HG03095 (cell line): Measurements from ENCODE around the gene MAPK8IP3.

Source experiments
- ATAC-seq: cut with Tn5 transposase; IDR thresholded peaks from one replicate; pipeline ENCODE4 v1.9.1; 2021; ENCODE audit warnings: moderate library complexity; ENCODE audit not compliant: unreplicated experiment

Gene MAPK8IP3

DNA sequence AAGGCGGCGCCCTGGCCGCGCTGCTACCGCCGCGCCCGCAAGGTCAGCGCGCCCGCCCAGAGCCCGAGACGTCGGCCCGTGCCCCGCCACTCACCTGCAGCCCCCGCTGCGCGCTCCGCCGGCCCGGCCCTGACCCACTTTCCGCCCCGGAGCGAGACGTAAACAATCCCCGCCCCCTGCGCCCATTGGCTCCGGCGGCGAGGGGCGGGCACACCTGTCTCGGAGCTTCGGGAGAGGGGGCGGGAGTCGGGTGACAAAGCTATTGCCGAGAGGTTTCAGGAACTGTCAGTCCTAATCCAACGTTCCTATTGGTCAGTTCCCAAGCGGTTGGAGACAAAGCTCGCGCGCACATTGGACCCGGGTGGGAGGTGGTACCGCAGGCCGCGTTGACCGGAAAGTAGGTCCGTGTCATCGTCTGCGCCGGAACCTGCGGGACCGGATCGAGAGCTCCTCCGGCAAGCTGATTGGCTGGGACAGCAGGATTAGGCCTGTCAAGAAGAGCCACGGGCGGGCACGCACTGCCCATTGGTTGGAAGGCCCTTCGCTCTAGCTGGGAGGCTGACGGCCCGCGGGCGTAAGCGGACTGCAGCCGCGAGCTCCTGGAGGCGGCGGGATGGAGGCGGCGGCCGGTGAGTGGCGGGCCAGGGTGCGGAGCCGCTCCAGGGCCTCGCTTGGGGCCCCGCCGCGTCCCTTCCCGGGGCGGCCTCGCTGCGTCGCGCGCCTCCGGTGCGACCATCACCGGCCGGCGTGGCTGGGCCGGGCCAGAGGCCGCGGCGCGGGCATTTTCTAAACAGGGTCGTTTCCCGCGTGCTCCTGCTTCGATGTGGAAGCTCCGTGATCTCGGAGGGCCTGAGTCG is 76.6 kb downstream of the MAPK8IP3 start, which contains the start of the genes NUBP2 and SPSB3:
NUBP2 (plus strand) TSS at position 553 of the 857 bp plus-strand sequence; CDS start at position 614, 61 bp downstream.
SPSB3 (minus strand) TSS at position 164 of the 857 bp plus-strand sequence. CDS start 1,088 bp downstream, outside the sequence.
- ATAC-seq: peak; percentile 73

- ATAC-seq: no peak
These were observed 79.2 kb downstream of the MAPK8IP3 start for GRCh38 chr16:1784977-1785845.

GRCh38 chr16:1785846-1786170 is 79.8 kb downstream of the MAPK8IP3 start:
- no peak for ATAC-seq

GRCh38 chr16:1786242-1787055 is 80.5 kb downstream of the MAPK8IP3 start:
- no peak for ATAC-seq

DNA sequence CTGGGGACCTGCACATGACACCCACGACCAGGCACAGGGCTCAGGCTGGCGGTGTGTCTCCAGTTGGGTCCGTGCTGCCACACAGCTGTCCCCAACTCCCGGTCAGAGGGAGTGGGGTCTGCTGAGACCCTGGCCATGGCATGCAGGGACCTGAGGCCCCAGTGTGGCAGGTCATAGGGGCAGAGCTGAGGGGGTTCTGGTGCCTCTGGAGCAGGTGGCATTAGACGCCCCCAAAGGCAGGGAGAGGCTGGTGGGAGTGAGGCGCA is 81.0 kb downstream of the MAPK8IP3 start:
- no peak for ATAC-seq

- ATAC-seq: no peak
These were observed 81.5 kb downstream of the MAPK8IP3 start for GRCh38 chr16:1787322-1788094.

DNA sequence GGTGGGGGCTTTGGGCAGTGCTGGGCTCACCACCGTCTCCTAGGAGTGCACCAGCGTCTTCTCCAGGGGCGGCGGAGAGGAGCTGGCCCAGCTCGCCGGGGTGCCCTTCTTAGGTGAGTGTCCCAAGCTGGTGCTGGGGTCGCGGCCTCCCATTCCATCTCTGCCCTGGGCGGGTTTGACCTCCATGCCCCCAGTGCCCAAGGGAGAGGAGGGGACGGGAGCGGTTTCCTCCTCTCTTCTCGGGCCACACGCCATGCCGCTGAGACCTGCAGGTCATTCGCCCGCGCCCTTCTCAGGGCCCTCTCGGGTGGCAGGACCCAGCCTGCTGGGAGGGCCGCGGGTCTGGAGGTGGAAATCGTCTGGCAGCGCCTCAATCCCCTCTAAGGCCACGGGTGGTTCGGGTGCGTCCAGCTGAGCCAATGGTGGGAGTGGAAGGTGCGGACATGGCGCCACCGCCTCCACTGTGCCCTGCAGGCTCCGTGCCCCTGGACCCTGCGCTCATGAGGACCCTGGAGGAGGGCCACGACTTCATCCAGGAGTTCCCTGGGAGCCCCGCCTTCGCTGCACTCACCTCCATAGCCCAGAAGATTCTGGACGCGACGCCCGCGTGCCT is 82.2 kb downstream of the MAPK8IP3 start:
- ATAC-seq: no peak

GRCh38 chr16:1788708-1789100 is 82.7 kb downstream of the MAPK8IP3 start:
- no peak for ATAC-seq

GRCh38 chr16:1789643-1790045 is 83.6 kb downstream of the MAPK8IP3 start:
- ATAC-seq: no peak

DNA sequence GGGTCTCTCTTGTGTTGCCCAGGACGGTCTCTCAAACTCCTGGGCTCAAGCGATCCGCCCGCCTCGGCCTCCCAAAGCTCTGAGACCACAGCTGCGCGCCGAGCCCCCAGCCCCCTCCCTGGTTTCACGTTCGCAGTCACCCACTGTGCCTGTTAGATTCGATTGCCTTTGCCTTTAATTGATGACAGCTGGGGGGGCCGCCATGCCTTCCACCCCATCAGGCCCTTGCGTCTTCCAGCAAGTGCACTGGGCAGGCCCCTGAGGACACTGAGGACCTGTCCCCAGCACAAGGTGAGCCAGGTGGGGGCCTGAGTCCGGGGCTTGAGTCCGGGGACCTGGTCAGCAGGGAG is 84.2 kb downstream of the MAPK8IP3 start:
- ATAC-seq: no peak

GRCh38 chr16:1790611-1791255 is 84.7 kb downstream of the MAPK8IP3 start:
- no peak for ATAC-seq

DNA sequence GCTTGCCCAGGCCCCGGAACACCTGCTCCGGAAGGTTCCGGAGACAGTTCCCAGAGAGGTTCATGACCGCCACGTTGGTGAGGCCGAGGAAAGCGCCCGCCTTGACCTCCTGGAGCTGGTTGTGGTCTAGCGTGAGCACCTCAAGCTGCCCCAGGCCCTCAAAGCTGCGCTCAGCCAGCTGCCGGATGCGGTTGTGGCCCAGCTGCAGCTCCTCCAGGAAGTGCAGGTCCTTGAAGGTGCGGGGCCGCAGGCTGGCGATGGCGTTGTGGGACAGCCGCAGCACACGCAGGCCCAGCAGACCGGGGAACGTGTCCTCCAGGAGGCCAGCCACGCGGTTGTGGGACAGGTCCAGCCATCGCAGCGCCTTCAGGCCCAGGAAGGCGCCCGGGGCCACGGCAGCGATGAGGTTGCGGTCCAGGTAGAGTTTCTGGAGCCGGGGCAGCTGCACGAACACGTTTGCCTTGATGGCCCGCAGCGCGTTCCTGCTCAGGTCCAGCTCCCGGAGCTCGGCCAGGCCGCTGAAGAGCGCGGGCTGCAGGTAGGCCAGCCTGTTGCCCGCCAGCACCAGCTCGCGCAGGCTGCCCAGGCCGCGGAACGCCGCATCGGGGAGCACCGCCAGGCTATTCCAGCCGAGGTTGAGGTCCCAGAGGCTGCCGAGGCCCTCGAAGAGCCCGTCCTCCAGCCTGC is 85.4 kb downstream of the MAPK8IP3 start:
- no peak for ATAC-seq

DNA sequence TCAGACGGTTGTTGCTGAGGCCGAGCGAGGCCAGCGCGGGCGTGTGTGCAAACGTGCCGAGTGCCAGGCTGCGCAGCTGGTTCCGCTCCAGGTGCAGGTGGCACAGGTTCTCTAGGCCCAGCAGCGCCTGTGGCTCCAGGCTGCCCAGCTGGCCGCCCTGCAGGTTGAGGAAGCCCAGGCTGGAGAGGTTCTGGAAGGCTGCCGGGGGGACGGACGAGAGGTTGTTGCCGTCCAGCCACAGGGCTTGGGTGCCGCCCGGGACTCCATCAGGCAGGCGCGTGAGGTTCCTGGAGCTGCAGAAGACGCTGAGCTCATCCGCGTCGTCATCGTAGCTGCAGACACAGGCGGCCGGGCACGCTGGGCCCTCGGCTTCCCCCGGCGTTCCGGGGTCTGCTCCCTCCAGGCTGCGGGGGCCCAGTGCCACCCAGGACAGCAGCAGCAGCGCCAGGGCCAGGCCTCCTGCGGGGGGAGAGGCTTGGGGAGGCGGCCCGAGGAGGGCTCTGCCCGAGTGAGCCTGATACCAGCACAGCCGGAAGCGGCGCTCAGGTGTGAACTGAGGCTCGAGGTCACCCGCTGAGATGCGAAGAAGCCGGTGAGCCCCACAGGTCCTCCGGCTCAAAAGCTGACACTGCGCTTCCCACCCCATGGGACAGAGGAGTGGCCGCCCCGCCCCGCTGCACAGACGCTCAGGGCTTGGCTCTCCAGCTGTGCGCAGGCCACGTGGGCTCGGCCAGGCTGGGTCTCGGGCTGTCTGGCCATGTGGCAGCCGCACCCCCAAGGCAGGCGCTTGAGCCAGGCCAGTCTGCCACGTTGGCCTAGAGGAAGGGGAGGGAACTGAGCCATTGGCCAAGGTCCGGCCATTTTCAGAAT is 86.2 kb downstream of the MAPK8IP3 start:
- ATAC-seq: no peak

DNA sequence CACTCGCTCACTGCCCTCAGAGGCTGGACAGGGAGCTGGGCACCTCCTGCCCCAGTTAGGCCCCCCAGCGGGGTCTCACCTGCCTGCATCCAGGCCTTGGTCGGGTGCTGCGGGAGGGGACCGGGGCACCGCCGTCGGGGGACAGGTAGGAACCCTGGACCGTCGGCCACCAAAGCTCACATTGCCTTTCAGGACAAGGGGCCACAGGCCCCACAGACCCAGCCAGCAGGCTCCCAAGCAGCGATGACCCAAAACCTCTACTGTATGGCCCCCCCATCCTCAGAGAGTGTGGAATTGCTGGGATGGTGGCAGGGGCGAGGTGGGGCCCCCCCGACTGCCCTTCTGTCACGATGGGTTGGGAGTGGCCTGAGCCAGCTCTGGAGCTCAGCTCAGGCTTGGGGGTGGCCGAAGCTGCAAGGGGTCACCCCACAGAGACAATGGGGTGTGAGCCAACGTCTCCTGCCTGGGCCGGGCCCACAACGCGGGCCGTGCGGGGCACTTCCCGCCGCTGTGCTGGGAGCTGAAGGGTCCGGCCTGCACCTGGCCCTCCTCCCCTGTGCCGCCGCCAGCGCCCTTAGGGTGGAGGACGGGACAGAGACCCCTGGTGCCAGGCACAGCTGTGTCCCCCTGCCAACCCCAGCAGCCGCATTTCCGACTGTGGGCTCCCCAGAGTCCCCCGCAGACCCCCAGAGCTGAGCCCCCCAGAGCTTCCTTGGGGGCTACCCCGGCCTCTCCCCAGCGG is 87.0 kb downstream of the MAPK8IP3 start:
- no peak for ATAC-seq

- ATAC-seq: no peak
These were observed 87.7 kb downstream of the MAPK8IP3 start, which contains the start of gene IGFALS for GRCh38 chr16:1793578-1794220. TSS of gene IGFALS (minus strand) at chr16:1793705. CDS start at chr16:1793652, 53 bp downstream.

DNA sequence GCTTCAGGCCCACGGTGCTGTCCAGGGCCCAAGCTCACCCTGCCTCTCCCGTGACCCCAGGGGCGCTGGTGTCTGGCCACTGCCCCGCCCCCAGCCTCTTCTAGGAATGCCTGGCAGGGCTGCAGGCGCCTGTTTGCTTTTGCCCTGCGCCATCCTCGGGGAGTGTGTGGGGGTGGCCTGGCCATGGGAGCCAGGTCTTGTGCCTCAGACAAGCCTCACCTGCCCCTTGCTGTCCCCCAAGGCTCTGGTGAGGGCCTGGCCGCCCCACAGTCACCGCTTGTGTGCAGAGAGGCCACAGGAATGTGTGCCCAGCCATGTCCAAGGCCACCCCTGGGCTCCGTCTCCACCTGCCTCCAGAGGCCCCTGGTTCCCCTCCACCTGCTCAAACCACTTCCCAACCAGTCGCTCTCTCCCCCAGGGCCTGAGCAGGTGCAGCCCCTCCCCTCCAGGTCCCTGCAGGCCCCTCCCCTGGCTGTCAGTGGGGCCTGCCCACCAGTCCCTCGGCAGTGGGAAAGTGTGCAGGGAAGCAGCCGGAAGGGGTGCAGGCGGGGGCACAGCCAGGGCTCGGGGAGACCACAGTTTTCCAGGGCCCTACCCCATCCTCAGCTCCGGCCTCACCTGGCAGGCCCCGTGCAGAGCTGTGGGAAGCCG is 88.4 kb downstream of the MAPK8IP3 start:
- ATAC-seq: no peak
